ENCODE results near the gene C13orf46.

Gene C13orf46

GRCh38 chr13:113950451-113951245 is 23.2 kb downstream of the C13orf46 start:
- no peak for DNase-seq (ENCODE audit: low read depth in 1 of 2, low spot score in 1 of 2)
- in situ Hi-C loops (cut with HindIII; ENCODE audit: low pct_unique_long_range_greater_than_20kb, low sequenced_read_pairs), result no loop called here
- no peak for TF ChIP-seq JUND (IDR thresholded peaks at IDR 0.05; ENCODE audit: low read depth)

GRCh38 chr13:113949546-113949945 is 24.3 kb downstream of the C13orf46 start:
- TF ChIP-seq JUND (IDR thresholded peaks at IDR 0.05; ENCODE audit: low read depth), result no peak
- in situ Hi-C loops (cut with HindIII; ENCODE audit: low pct_unique_long_range_greater_than_20kb, low sequenced_read_pairs), result no loop called here
- no peak for DNase-seq (ENCODE audit: low read depth in 1 of 2, low spot score in 1 of 2)

GRCh38 chr13:113948034-113948742 is 25.7 kb downstream of the C13orf46 start:
- no peak for DNase-seq (ENCODE audit: low read depth in 1 of 2, low spot score in 1 of 2)
- no peak for TF ChIP-seq JUND (IDR thresholded peaks at IDR 0.05; ENCODE audit: low read depth)
- in situ Hi-C loops (cut with HindIII; ENCODE audit: low pct_unique_long_range_greater_than_20kb, low sequenced_read_pairs), result no loop called here

GRCh38 chr13:113947311-113948033 is 26.4 kb downstream of the C13orf46 start:
- TF ChIP-seq JUND (IDR thresholded peaks at IDR 0.05; ENCODE audit: low read depth), result no peak
- in situ Hi-C loops (cut with HindIII; ENCODE audit: low pct_unique_long_range_greater_than_20kb, low sequenced_read_pairs), result no loop called here
- peak; percentile 79 to 83 for DNase-seq (ENCODE audit: low read depth in 1 of 2, low spot score in 1 of 2)

- no peak for DNase-seq (ENCODE audit: low read depth in 1 of 2, low spot score in 1 of 2)
- TF ChIP-seq JUND (IDR thresholded peaks at IDR 0.05; ENCODE audit: low read depth), result no peak
- in situ Hi-C loops (cut with HindIII; ENCODE audit: low pct_unique_long_range_greater_than_20kb, low sequenced_read_pairs), result no loop called here
These were observed 27.3 kb downstream of the C13orf46 start for GRCh38 chr13:113946409-113947181.

- no peak for TF ChIP-seq JUND (IDR thresholded peaks at IDR 0.05; ENCODE audit: low read depth)
- in situ Hi-C loops (cut with HindIII; ENCODE audit: low pct_unique_long_range_greater_than_20kb, low sequenced_read_pairs), result no loop called here
- no peak for DNase-seq (ENCODE audit: low read depth in 1 of 2, low spot score in 1 of 2)
These were observed 27.9 kb downstream of the C13orf46 start for GRCh38 chr13:113945857-113946408.

- DNase-seq (ENCODE audit: low read depth in 1 of 2, low spot score in 1 of 2), result no peak
- in situ Hi-C loops (cut with HindIII; ENCODE audit: low pct_unique_long_range_greater_than_20kb, low sequenced_read_pairs), result no loop called here
- TF ChIP-seq JUND (IDR thresholded peaks at IDR 0.05; ENCODE audit: low read depth), result no peak
These were observed 29.9 kb downstream of the C13orf46 start for GRCh38 chr13:113943821-113944565.

- DNase-seq (ENCODE audit: low read depth in 1 of 2, low spot score in 1 of 2), result no peak
- TF ChIP-seq JUND (IDR thresholded peaks at IDR 0.05; ENCODE audit: low read depth), result no peak
- in situ Hi-C loops (cut with HindIII; ENCODE audit: low pct_unique_long_range_greater_than_20kb, low sequenced_read_pairs), result no loop called here
These were observed 31.2 kb downstream of the C13orf46 start for GRCh38 chr13:113942591-113943103.

GRCh38 chr13:113941571-113942191 is 32.2 kb downstream of the C13orf46 start:
- no peak for TF ChIP-seq JUND (IDR thresholded peaks at IDR 0.05; ENCODE audit: low read depth)
- no peak for DNase-seq (ENCODE audit: low read depth in 1 of 2, low spot score in 1 of 2)
- in situ Hi-C loops (cut with HindIII; ENCODE audit: low pct_unique_long_range_greater_than_20kb, low sequenced_read_pairs), result no loop called here

- TF ChIP-seq JUND (IDR thresholded peaks at IDR 0.05; ENCODE audit: low read depth), result no peak
- in situ Hi-C loops (cut with HindIII; ENCODE audit: low pct_unique_long_range_greater_than_20kb, low sequenced_read_pairs), result no loop called here
- DNase-seq (ENCODE audit: low read depth in 1 of 2, low spot score in 1 of 2), result no peak
These were observed 34.0 kb downstream of the C13orf46 start for GRCh38 chr13:113939944-113940297.
